K562 (cell line): ENCODE data around the gene TCP10L. TPM values are rescaled to one million over a fixed set of nuclear protein-coding genes. Genes with fewer than 3 reads are reported as not detected.

ENCODE experiments used
- ATAC-seq: fragments of 200-7000 bp; cut with Tn5 transposase; 3 replicates; pipeline ENCODE4 v1.9.1; 2020; ENCODE audit warnings: moderate library complexity
- BruUV-seq: library from RNA; stranded (reverse); fragments of 400-500 nt; replicated peaks from 2 replicates; lab custom pipeline; 2021; lab: Mats Ljungman, UMichigan
- CTCF ChIA-PET: fragments of 300-600 bp; formaldehyde crosslinking; extraction: SDS; loops from one replicate; lab custom pipeline; 2021; ENCODE audit warnings: low intra/inter-chr PET ratio; lab: Yijun Ruan, JAX
- POLR2A ChIA-PET: fragments of 300-600, 350-650 bp; sonication (Branson Sonifier 250); formaldehyde crosslinking; extraction: SDS; loops from one replicate; lab custom pipeline; 2021; ENCODE audit warnings: antibody characterized with exemption, inconsistent platforms; lab: Yijun Ruan, JAX
- DNase-seq, 4 experiments: peaks; one replicate each; pipeline versions ENCODE4 v3.0.0 to v3.0.0-alpha.2; 2011 to 2018; ENCODE audit warnings: low spot score in 3 of 4, mixed read lengths in 3 of 4; ENCODE audit errors: extremely low read depth in 1 of 4
- FAIRE-seq: peaks from 2 replicates; lab custom pipeline; 2011; peaks lifted over from hg19 to GRCh38; lab: Jason Lieb, UNC
- H2AFZ ChIP-seq: 2 replicates; pipeline ENCODE4 v1.6.0; 2011; ENCODE audit warnings: low read depth, low read length, control low read depth, inconsistent platforms
- H3K27ac ChIP-seq: fragments of 200-600 bp; 3 replicates; pipeline ENCODE4 v1.8.0; 2011; ENCODE audit warnings: low read depth, mild to moderate bottlenecking, control low read depth, inconsistent platforms, low read length, moderate library complexity, mixed read lengths; ENCODE audit errors: extremely low read depth
- H3K27me3 ChIP-seq, 2 experiments: fragments of 300-600 bp in 1 of 2; 2 replicates in 1 of 2; 3 replicates in 1 of 2; pipeline versions ENCODE4 v1.6.0 to v1.8.0; 2011; ENCODE audit warnings: inconsistent platforms in 2 of 2, low read length in 2 of 2, mild to moderate bottlenecking in 1 of 2, mixed read lengths in 1 of 2, moderate library complexity in 1 of 2; ENCODE audit not compliant: control insufficient read depth in 2 of 2, insufficient read depth in 2 of 2
- H3K36me3 ChIP-seq: fragments of 300-600 bp; 3 replicates; pipeline ENCODE4 v1.8.0; 2011; ENCODE audit warnings: mild to moderate bottlenecking, low read length, inconsistent platforms; ENCODE audit not compliant: control insufficient read depth, insufficient read depth
- H3K4me1 ChIP-seq, 2 experiments: fragments of 200-600 bp in 1 of 2; replicated peaks in 1 of 2; 2 replicates in 1 of 2; 3 replicates in 1 of 2; pipeline versions ENCODE4 v1.5.1 to v1.8.0; 2011; ENCODE audit warnings: inconsistent platforms in 2 of 2, low read length in 2 of 2, mild to moderate bottlenecking in 1 of 2, mixed read lengths in 1 of 2, moderate library complexity in 1 of 2; ENCODE audit not compliant: control insufficient read depth in 2 of 2, insufficient read depth in 2 of 2
- H3K4me2 ChIP-seq: 2 replicates; pipeline ENCODE4 v1.6.1; 2011; ENCODE audit warnings: low read length, control low read depth, inconsistent platforms, mixed read lengths; ENCODE audit not compliant: insufficient read depth
- H3K4me3 ChIP-seq: fragments of 200-600 bp; sonication (generic), shearing (Covaris generic); 2 replicates; pipeline ENCODE4 v1.5.1; 2016; ENCODE audit warnings: control low read depth, inconsistent platforms
- H3K79me2 ChIP-seq: fragments of 200-600 bp; 3 replicates; pipeline ENCODE4 v1.8.0; 2011; ENCODE audit warnings: low read length, inconsistent platforms; ENCODE audit not compliant: control insufficient read depth, insufficient read depth
- H3K9ac ChIP-seq, 2 experiments: 2 replicates each; pipeline versions ENCODE4 v1.6.0 to v1.6.1; 2011; ENCODE audit warnings: low read depth in 2 of 2, low read length in 2 of 2, control low read depth in 1 of 2, inconsistent platforms in 1 of 2, mild to moderate bottlenecking in 1 of 2, mixed read lengths in 1 of 2; ENCODE audit not compliant: insufficient read depth in 1 of 2
- H3K9me1 ChIP-seq: one replicate; pipeline ENCODE4 v1.6.0; 2011; ENCODE audit warnings: inconsistent platforms, mild to moderate bottlenecking, low read length, moderate library complexity; ENCODE audit not compliant: control insufficient read depth, insufficient read depth
- H3K9me3 ChIP-seq: replicated peaks from 2 replicates; pipeline ENCODE4 v1.5.1; 2011; ENCODE audit warnings: low read depth, low read length, inconsistent platforms; ENCODE audit not compliant: control insufficient read depth, insufficient read depth
- H4K20me1 ChIP-seq: replicated peaks from 2 replicates; pipeline ENCODE4 v1.6.1; 2011; ENCODE audit warnings: low read length, inconsistent platforms, mixed read lengths; ENCODE audit not compliant: control insufficient read depth, insufficient read depth
- NFIC ChIP-seq: fragments of 450-650 bp; IDR thresholded peaks from 2 replicates; pipeline ENCODE4 v1.6.1; 2017; ENCODE audit warnings: mild to moderate bottlenecking, inconsistent platforms
- SPI1 ChIP-seq: IDR thresholded peaks from 2 replicates; pipeline ENCODE4 v1.6.1; 2011; ENCODE audit warnings: low read depth, low read length, control low read depth, borderline replicate concordance
- U2AF1 ChIP-seq: fragments of 200-400 bp; formaldehyde crosslinking; optimal IDR thresholded peaks from 2 replicates; pipeline ENCODE3; 2017; ENCODE audit warnings: mild to moderate bottlenecking, low read depth, low read length, moderate library complexity
- ZNF282 ChIP-seq: sonication (generic); formaldehyde crosslinking; IDR thresholded peaks from 2 replicates; pipeline ENCODE4 v1.8.1; 2023; ENCODE audit warnings: missing genetic modification reagents
- WGBS: fragments of 100-300 bp; shearing (Covaris generic); methylation state at CpG from one replicate; pipeline ENCODE4 v1.1.6; 2016; ENCODE audit warnings: low coverage, mixed read lengths; ENCODE audit not compliant: insufficient coverage; ENCODE audit errors: missing lambda C conversion rate; 5-methylcytosine and 5-hydroxymethylcytosine counted together
- in situ Hi-C: fragments of 300-500 bp; cut with MboI; formaldehyde crosslinking; loops from 4 replicates; pipeline ENCODE4 v1.15.0; 2018; ENCODE audit warnings: inconsistent platforms, mixed read lengths
- intact Hi-C: fragments of 100-400 bp; cut with micrococcal nuclease; formaldehyde crosslinking; loops from 2 replicates; pipeline ENCODE4 v1.14.2; 2022
- polyA plus RNA-seq, 8 experiments: library from polyadenylated mRNA; depleted of rRNA in 4 of 8; stranded (reverse) in 5 of 8; unstranded in 3 of 8; fragments of >200 nt; fragmentation: Nextera tagmentation in 2 of 8; fragmentation: Illumina TruSeq in 1 of 8; extraction: Ambion mirVana in 2 of 8; extraction: Trizol in 1 of 8; gene quantifications; 2 replicates each; pipeline versions ENCODE4 v1.2.1 to v1.2.3, GENCODE V29; 2011 to 2014; ENCODE audit warnings: inconsistent platforms in 1 of 8, missing spikeins in 1 of 8
- total RNA-seq, 7 experiments: library from RNA; depleted of rRNA in 6 of 7; stranded (reverse); fragments of >200 nt in 6 of 7; fragmentation: Illumina TruSeq in 2 of 7; extraction: Trizol in 2 of 7; gene quantifications; 2 replicates each; pipeline versions ENCODE4 v1.2.1 to v1.2.3, GENCODE V29; 2011 to 2021; ENCODE audit warnings: low replicate concordance in 1 of 7
- TF ChIP-seq, protein P1 (sequence below): fragments of 450-650 bp; IDR thresholded peaks from 2 replicates; pipeline ENCODE4 v1.6.1; 2018; ENCODE audit warnings: mild to moderate bottlenecking, low read depth; ENCODE audit not compliant: partially characterized antibody
- TF ChIP-seq, protein P2 (sequence below): fragments of 450-650 bp; IDR thresholded peaks from 2 replicates; pipeline ENCODE4 v1.6.1; 2017; ENCODE audit warnings: antibody characterized with exemption, mild to moderate bottlenecking

TCP10L gene
- total and polyA plus RNA-seq, 9 of the 15 experiments (the other 6 are each of a cell fraction or from before 2014, with no cell fraction given) = 0.34 to 0.91 (median 0.56) TPM; not detected in 2

DNA sequence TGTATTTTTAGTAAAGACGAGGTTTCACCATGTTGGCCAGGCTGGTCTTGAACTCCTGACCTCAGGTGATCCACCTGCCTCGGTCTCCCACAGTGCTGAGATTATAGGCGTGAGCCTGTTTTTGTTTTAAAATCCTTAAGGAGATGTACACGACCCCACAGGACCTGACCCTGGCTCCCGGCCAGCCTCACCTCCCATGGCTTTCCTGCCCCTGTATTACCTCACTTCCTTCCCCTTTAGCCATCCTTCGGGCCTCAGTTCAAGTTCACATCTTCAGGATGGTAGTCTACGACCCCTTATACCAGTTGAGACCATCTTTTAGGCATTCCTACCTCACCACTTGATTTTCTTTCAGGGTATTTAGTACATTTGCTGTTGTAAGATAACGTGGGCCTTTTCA, 36.3 kb downstream of the TCP10L start:
- Histone ChIP-seq H3K27me3 (no peaks in the 10 kb centered on the region), H3K9me1 (no peaks in the 10 kb centered on the region), H3K9ac (peak overlapping the region in 1 of 2 experiments; percentile 21; a peak in 1 of 4 replicates), H3K79me2 (no peaks in the 10 kb centered on the region), H3K4me1 (peaks cover 12 to 45% of the 10 kb centered on the region in 2 experiments; a peak in 4 of 5 replicates), H3K4me3 (no peak overlapping the region), H2AFZ (peak overlapping the region; percentile 91), H3K27ac (peak overlapping the region; percentile 35; the same call in 2 of the 3 replicates), H3K9me3 (no peaks in the 10 kb centered on the region), H3K36me3 (no peaks in the 10 kb centered on the region), H3K4me2 (peak overlapping the region; percentile 49)
- 29% methylated on average over 8 of the region's 8 CpGs for WGBS
- ChIA-PET CTCF (no interaction called here), POLR2A (interaction anchor here (1.0 to 2.6 kb wide), 2 partner anchors 10 to 18 kb away, joined by 3 to 7 read pairs; no protein-coding TSS in a partner anchor)
- ATAC-seq (no peak), FAIRE-seq (no peak), DNase-seq (no peak)
- no TSS peak for BruUV-seq
- intact Hi-C loops = no loop called here
- TF ChIP-seq NFIC (peak; percentile 84), SPI1 (peak; percentile 41; the same call in 1 of the 2 replicates), ZNF282 (CRISPR knock-in tag) (no peak), U2AF1 (no peak)
- TF ChIP-seq, protein P1, sequence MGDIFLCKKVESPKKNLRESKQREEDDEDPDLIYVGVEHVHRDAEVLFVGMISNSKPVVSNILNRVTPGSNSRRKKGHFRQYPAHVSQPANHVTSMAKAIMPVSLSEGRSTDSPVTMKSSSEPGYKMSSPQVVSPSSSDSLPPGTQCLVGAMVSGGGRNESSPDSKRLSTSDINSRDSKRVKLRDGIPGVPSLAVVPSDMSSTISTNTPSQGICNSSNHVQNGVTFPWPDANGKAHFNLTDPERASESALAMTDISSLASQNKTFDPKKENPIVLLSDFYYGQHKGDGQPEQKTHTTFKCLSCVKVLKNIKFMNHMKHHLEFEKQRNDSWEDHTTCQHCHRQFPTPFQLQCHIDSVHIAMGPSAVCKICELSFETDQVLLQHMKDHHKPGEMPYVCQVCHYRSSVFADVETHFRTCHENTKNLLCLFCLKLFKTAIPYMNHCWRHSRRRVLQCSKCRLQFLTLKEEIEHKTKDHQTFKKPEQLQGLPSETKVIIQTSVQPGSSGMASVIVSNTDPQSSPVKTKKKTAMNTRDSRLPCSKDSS = peak; percentile 12
- TF ChIP-seq, protein P2, sequence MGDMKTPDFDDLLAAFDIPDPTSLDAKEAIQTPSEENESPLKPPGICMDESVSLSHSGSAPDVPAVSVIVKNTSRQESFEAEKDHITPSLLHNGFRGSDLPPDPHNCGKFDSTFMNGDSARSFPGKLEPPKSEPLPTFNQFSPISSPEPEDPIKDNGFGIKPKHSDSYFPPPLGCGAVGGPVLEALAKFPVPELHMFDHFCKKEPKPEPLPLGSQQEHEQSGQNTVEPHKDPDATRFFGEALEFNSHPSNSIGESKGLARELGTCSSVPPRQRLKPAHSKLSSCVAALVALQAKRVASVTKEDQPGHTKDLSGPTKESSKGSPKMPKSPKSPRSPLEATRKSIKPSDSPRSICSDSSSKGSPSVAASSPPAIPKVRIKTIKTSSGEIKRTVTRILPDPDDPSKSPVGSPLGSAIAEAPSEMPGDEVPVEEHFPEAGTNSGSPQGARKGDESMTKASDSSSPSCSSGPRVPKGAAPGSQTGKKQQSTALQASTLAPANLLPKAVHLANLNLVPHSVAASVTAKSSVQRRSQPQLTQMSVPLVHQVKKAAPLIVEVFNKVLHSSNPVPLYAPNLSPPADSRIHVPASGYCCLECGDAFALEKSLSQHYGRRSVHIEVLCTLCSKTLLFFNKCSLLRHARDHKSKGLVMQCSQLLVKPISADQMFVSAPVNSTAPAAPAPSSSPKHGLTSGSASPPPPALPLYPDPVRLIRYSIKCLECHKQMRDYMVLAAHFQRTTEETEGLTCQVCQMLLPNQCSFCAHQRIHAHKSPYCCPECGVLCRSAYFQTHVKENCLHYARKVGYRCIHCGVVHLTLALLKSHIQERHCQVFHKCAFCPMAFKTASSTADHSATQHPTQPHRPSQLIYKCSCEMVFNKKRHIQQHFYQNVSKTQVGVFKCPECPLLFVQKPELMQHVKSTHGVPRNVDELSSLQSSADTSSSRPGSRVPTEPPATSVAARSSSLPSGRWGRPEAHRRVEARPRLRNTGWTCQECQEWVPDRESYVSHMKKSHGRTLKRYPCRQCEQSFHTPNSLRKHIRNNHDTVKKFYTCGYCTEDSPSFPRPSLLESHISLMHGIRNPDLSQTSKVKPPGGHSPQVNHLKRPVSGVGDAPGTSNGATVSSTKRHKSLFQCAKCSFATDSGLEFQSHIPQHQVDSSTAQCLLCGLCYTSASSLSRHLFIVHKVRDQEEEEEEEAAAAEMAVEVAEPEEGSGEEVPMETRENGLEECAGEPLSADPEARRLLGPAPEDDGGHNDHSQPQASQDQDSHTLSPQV = 0 out of 2 replicates have a peak, but pooled peaks have one; percentile 19
- TF ChIP-seq, all 486 proteins: peak for 4
- in situ Hi-C loops = no loop called here
- H4K20me1 ChIP-seq = no peaks in the 10 kb centered on the region
